H54 (cell line): ENCODE measurements around the gene PTCD1.
"Not testable (repeated sequence)": the region's sequence is repeated elsewhere in the genome, so short reads cannot be mapped to it uniquely, and the experiment has no call there.

Source experiments
- DNase-seq: peaks from one replicate; pipeline ENCODE4 v3.0.0; 2011; ENCODE audit warnings: low spot score, mixed read lengths; ENCODE audit not compliant: insufficient read length
- FAIRE-seq: peaks from 3 replicates; lab custom pipeline; 2011; peaks lifted over from hg19 to GRCh38; lab: Jason Lieb, UNC
- POLR2A ChIP-seq: IDR thresholded peaks from 2 replicates; pipeline ENCODE4 v1.6.1; 2011; ENCODE audit warnings: low read depth, mild to moderate bottlenecking, low read length

Gene PTCD1

GRCh38 chr7:99393355-99394187 is 45.0 kb downstream of the PTCD1 start:
- DNase-seq (no peak), FAIRE-seq (no peak)

GRCh38 chr7:99392659-99393354 is 45.8 kb downstream of the PTCD1 start:
- TF ChIP-seq POLR2A, result no peak
- FAIRE-seq (no peak), DNase-seq (no peak)

More at GRCh38 chr7:99393355-99394187, 45.0 kb downstream of the PTCD1 start:
- no peak for TF ChIP-seq POLR2A

- no peak for DNase-seq
- no peak for FAIRE-seq
- no peak for TF ChIP-seq POLR2A
Measured at GRCh38 chr7:99392046-99392445, 46.6 kb downstream of the PTCD1 start.

DNA sequence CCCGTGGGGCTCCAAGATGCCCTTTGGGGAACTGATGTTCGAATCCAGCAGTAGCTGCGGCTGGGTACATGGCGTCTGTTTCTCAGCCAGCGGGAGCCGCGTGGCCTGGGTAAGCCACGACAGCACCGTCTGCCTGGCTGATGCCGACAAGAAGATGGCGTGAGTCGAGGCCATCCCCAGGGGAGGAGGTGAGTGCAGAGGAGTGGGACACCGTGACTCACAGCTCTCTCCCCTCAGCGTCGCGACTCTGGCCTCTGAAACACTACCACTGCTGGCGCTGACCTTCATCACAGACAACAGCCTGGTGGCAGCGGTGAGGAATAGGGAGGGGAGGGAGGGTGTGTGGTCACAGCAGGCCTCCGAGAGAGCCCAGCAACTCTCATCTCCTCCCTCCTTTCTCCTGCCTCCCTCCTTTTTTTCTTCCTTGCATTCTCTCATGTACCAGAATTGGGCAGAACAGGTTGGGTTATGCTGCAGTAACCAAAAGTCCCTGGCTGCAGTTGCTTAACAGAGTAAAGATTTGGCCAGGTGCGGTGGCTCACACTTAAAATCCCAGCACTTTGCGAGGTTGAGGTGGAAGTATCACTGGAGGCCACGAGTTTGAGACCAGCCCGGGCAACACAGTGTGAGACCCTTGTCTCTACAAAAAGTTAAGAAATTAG is 47.5 kb downstream of the PTCD1 start:
- DNase-seq, result no peak
- no peak for TF ChIP-seq POLR2A
- no peak for FAIRE-seq

GRCh38 chr7:99389772-99390171 is 48.8 kb downstream of the PTCD1 start:
- DNase-seq (no peak), FAIRE-seq (no peak)
- TF ChIP-seq POLR2A, result no peak

GRCh38 chr7:99387912-99388311 is 50.7 kb downstream of the PTCD1 start:
- TF ChIP-seq POLR2A, result no peak
- FAIRE-seq, result no peak
- no peak for DNase-seq

DNA sequence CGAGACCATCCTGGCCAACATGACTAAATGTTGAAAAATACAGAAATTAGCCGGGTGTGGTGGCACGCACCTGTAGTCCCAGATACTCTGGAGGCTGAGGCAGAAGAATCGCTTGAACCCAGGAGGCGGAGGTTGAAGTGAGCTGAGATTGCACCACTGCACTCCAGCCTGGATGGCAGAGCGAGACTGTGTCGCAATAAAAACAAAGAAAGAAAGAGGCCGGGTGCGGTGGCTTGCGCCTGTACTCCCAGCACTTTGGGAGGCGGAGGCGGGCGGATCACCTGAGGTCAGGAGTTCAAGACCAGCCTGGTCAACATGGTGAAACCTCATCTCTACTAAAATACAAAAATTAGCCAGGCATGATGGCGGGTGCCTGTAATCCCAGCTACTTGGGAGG is 51.4 kb downstream of the PTCD1 start:
- not testable (repeated sequence) for DNase-seq, FAIRE-seq

DNA sequence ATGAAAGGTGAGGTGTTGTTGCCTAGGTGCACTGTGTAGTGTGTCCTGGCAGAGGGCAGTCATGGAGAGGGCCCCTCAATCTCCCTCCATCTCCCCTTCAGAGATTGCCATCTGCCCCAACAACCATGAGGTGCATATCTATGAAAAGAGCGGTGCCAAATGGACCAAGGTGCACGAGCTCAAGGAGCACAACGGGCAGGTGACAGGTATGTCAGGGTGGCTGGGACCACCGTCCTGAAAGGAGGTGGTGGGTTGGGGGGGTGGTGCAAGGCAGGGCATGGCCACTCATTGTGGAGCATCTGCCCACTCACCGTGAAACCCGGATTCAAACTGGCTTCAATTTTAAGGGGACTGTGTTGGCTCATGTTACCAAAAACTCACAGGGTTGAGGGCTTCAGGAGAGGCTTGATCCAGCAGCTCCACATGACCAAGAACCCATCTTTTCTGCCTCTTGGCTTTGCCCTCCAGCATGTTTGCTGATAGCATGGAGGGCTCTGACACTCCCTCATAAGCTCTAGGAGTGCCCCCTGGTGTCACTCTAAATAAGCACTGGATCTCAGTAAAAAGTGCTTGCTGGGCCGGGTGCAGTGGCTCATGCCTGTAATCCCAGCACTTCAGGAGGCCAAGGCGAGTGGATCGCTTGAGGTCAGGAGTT is 51.9 kb downstream of the PTCD1 start:
- FAIRE-seq (no peak), DNase-seq (no peak)
- TF ChIP-seq POLR2A, result no peak

DNA sequence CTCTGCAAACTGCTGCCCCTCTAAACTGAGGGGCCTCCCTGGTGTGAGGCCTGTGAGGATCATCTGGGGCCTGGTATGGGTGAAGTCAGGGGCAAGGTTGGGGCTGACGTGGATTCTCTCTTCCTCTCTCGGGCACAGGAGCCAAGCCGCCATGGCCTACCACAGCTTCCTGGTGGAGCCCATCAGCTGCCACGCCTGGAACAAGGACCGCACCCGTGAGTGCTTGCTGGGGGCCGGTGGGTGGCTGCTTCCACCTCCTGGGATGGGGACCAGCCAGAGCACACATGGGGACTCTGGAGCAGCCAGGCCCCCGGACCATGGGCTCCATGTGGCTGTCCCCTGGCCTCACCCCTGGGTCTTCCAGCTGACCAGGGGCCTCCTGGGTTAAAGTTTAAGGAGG is 53.0 kb downstream of the PTCD1 start:
- no peak for TF ChIP-seq POLR2A
- FAIRE-seq (no peak), DNase-seq (no peak)

DNA sequence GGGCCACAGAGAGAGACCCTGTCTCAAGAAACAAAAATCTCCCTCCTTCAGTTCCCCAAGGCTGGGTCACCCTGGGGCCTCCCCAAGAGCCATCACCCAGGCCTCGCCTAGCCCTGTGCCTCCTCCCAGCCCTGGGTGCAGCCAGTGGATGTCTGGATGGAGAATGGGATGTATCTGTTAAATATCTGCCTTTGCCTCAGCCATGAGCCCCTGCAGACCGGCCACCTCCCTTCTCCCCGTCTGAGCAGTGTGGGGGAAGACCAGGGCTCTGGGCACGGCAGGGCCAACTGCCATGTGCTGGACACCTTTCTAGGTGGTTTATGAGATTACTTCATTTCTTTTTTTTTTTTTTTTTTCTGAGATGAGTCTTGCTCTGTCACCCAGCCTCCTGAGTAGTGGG is 54.1 kb downstream of the PTCD1 start:
- FAIRE-seq (no peak), DNase-seq (no peak)
- no peak for TF ChIP-seq POLR2A

- DNase-seq (no peak), FAIRE-seq (no peak)
- no peak for TF ChIP-seq POLR2A
Measured at GRCh38 chr7:99383791-99384370, 54.7 kb downstream of the PTCD1 start.

GRCh38 chr7:99383203-99383602 is 55.4 kb downstream of the PTCD1 start:
- DNase-seq, result no peak
- TF ChIP-seq POLR2A, result no peak
- FAIRE-seq, result no peak

GRCh38 chr7:99381664-99382075 is 56.9 kb downstream of the PTCD1 start:
- DNase-seq (no peak), FAIRE-seq (no peak)
- no peak for TF ChIP-seq POLR2A
